ENCODE measurements around the gene ESYT1.

The ESYT1 gene

DNA sequence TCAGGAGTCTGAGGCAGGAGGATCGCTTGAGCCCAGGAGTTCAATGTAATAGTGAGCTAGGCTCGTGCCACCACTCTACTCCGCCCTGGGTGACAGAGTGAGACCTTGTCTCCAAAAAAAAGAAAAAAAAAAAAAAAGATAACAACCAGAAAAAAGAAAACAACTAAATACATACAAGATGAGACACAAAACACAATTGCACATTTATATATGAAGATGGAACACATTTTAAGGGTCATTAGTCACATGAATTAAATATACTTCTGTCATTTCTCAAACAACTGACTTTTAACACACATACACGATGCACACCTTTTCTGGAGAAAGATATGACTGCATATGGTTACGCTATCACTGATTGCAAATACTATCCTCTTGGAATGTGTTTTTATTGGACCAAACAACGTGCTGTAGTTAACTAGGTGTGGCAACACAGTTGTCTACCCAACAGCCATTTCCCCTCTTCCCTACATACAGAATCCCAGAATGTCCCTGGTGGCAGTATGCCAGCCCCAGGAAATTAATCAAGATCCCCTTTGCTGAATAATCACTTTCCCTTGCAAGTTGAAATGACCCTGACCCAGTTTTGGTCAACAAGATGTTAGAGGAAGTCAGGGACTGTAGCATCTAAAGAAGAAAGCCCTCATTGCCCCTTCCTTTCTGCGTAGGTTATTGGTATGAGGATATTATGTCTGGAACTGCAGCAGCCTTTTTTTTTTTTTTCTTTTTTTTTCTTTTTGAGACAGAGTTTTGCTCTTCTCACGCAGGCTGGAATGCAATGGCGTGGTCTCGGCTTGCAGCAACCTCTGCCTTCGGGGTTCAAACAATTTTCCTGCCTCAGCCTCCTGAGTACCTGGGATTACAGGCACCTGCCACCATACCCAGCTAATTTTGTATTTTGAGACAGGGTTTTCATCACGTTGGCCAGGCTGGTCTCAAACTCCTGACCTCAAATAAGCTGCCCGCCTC is 18.7 kb downstream of the ESYT1 start:
- Histone ChIP-seq H4K20me1 (ENCODE audit: insufficient read depth, low read length) (no peaks in the 10 kb centered on the region), H3K4me1 (ENCODE audit: insufficient read depth, low read length) (peaks cover 11% of the 10 kb centered on the region), H3K36me3 (ENCODE audit: insufficient read depth, low read length) (peaks cover 35% of the 10 kb centered on the region), H3K79me2 (ENCODE audit: insufficient read depth, low read length) (peaks cover 6% of the 10 kb centered on the region), H3K4me3 (ENCODE audit: low read depth in 1 of 2, low read length in 2 of 2) (no peak overlapping the region), H3K27me3 (ENCODE audit: insufficient read depth, low read length, poor library complexity) (no peaks in the 10 kb centered on the region), H3K27ac (ENCODE audit: low read length) (no peak overlapping the region), H3K9me3 (ENCODE audit: insufficient read depth, low read length, severe bottlenecking) (no peaks in the 10 kb centered on the region), H2AFZ (ENCODE audit: low read depth, low read length) (no peak overlapping the region), H3K9ac (ENCODE audit: low read depth, low read length) (no peak overlapping the region), H3K4me2 (ENCODE audit: insufficient read depth, low read length) (no peak overlapping the region)
- no peak for DNase-seq
- ATAC-seq (ENCODE audit: insufficient read depth, low read depth): no peak; the same call in 2 of the 3 replicates
- TF ChIP-seq, protein P1, sequence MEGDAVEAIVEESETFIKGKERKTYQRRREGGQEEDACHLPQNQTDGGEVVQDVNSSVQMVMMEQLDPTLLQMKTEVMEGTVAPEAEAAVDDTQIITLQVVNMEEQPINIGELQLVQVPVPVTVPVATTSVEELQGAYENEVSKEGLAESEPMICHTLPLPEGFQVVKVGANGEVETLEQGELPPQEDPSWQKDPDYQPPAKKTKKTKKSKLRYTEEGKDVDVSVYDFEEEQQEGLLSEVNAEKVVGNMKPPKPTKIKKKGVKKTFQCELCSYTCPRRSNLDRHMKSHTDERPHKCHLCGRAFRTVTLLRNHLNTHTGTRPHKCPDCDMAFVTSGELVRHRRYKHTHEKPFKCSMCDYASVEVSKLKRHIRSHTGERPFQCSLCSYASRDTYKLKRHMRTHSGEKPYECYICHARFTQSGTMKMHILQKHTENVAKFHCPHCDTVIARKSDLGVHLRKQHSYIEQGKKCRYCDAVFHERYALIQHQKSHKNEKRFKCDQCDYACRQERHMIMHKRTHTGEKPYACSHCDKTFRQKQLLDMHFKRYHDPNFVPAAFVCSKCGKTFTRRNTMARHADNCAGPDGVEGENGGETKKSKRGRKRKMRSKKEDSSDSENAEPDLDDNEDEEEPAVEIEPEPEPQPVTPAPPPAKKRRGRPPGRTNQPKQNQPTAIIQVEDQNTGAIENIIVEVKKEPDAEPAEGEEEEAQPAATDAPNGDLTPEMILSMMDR (IDR thresholded peaks at IDR 0.05; ENCODE audit: borderline replicate concordance, extremely low read depth, low read length, poor library complexity, severe bottlenecking): no peak
- TF ChIP-seq EZH2 (IDR thresholded peaks at IDR 0.05; ENCODE audit: borderline replicate concordance, low read depth, low read length, severe bottlenecking): no peak

GRCh38 chr12:56150563-56150962 is 22.5 kb downstream of the ESYT1 start:
- DNase-seq: no peak
- Histone ChIP-seq H4K20me1 (ENCODE audit: insufficient read depth, low read length) (no peaks in the 10 kb centered on the region), H3K27me3 (ENCODE audit: insufficient read depth, low read length, poor library complexity) (no peaks in the 10 kb centered on the region), H3K4me2 (ENCODE audit: insufficient read depth, low read length) (no peak overlapping the region), H3K4me1 (ENCODE audit: insufficient read depth, low read length) (peaks cover 38% of the 10 kb centered on the region), H3K36me3 (ENCODE audit: insufficient read depth, low read length) (peaks cover 15% of the 10 kb centered on the region), H3K79me2 (ENCODE audit: insufficient read depth, low read length) (peaks cover 33% of the 10 kb centered on the region), H3K9ac (ENCODE audit: low read depth, low read length) (no peak overlapping the region), H3K4me3 (ENCODE audit: low read depth in 1 of 2, low read length in 2 of 2) (no peak overlapping the region), H2AFZ (ENCODE audit: low read depth, low read length) (no peak overlapping the region), H3K9me3 (ENCODE audit: insufficient read depth, low read length, severe bottlenecking) (no peaks in the 10 kb centered on the region), H3K27ac (ENCODE audit: low read length) (no peak overlapping the region)
- ATAC-seq (ENCODE audit: insufficient read depth, low read depth): no peak
- TF ChIP-seq EZH2 (IDR thresholded peaks at IDR 0.05; ENCODE audit: borderline replicate concordance, low read depth, low read length, severe bottlenecking): no peak
- TF ChIP-seq, protein P1 (IDR thresholded peaks at IDR 0.05; ENCODE audit: borderline replicate concordance, extremely low read depth, low read length, poor library complexity, severe bottlenecking): no peak

DNA sequence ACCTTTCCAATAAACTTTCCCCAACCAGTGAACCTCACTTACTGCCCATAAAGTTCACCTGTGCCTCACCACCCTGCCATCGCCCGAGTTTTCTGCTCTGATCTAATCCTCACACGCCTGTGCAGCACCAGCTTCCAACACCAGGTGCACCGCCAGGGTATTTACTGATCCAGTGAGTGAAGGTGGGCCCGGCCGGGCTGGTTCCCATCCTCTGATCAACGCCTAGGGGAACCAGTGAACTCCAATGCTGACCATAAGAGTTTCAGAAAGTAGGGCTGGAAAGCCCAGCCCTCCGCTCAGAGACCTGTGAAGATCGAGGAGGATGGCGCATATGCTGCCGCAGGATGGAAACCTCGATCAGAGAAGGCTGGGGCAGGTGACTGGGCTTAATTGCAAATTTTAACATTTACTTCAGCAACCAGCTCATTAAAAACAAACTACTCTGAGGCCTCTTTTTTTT is 23.6 kb downstream of the ESYT1 start:
- H3K9me3 ChIP-seq (ENCODE audit: insufficient read depth, low read length, severe bottlenecking): no peaks in the 10 kb centered on the region
- H3K4me2 ChIP-seq (ENCODE audit: insufficient read depth, low read length): peak overlapping the region; percentile 99
- H2AFZ ChIP-seq (ENCODE audit: low read depth, low read length): peak overlapping the region; percentile 74
- ATAC-seq (ENCODE audit: insufficient read depth, low read depth) (peak; percentile 59), DNase-seq (peak; percentile 68)
- H3K4me3 ChIP-seq (ENCODE audit: low read depth in 1 of 2, low read length in 2 of 2): peak overlapping the region; percentile 82 to 97
- peaks cover 34% of the 10 kb centered on the region for H3K79me2 ChIP-seq (ENCODE audit: insufficient read depth, low read length)
- no peaks in the 10 kb centered on the region for H4K20me1 ChIP-seq (ENCODE audit: insufficient read depth, low read length)
- peak overlapping the region; percentile 93 for H3K27ac ChIP-seq (ENCODE audit: low read length)
- peaks cover 42% of the 10 kb centered on the region for H3K4me1 ChIP-seq (ENCODE audit: insufficient read depth, low read length)
- TF ChIP-seq, protein P1 (IDR thresholded peaks at IDR 0.05; ENCODE audit: borderline replicate concordance, extremely low read depth, low read length, poor library complexity, severe bottlenecking): peak; percentile 59
- no peak for TF ChIP-seq EZH2 (IDR thresholded peaks at IDR 0.05; ENCODE audit: borderline replicate concordance, low read depth, low read length, severe bottlenecking)
- H3K27me3 ChIP-seq (ENCODE audit: insufficient read depth, low read length, poor library complexity): no peaks in the 10 kb centered on the region
- peak overlapping the region; percentile 89 for H3K9ac ChIP-seq (ENCODE audit: low read depth, low read length)
- peaks cover 20% of the 10 kb centered on the region for H3K36me3 ChIP-seq (ENCODE audit: insufficient read depth, low read length)

Measured in DND-41 (cell line).